Measurements from ENCODE around the gene SCN4A. TPM values are rescaled to one million over a fixed set of nuclear protein-coding genes. Genes with fewer than 3 reads are reported as not detected.
"Not testable (repeated sequence)": the region's sequence is repeated elsewhere in the genome, so short reads cannot be mapped to it uniquely, and the experiment has no call there.

Gene SCN4A
- total RNA-seq, 1 donor from 2014 or later, result 27.1 TPM

- no peak for DNase-seq (ENCODE audit: low spot score)
Measured at GRCh38 chr17:63986821-63987220, 14.1 kb upstream of the SCN4A start.

GRCh38 chr17:63985387-63986140 lies 12.8 kb upstream of the SCN4A start:
- DNase-seq (ENCODE audit: low spot score), result no peak

GRCh38 chr17:63984651-63985386 lies 12.1 kb upstream of the SCN4A start:
- DNase-seq (ENCODE audit: low spot score), result no peak

GRCh38 chr17:63984236-63984635 lies 11.5 kb upstream of the SCN4A start:
- DNase-seq (ENCODE audit: low spot score), result no peak

GRCh38 chr17:63983320-63983719 lies 10.6 kb upstream of the SCN4A start:
- no peak for DNase-seq (ENCODE audit: low spot score)

GRCh38 chr17:63982641-63983040 lies 9.9 kb upstream of the SCN4A start:
- not testable (repeated sequence) for DNase-seq (ENCODE audit: low spot score)

GRCh38 chr17:63978272-63979200 lies 5.8 kb upstream of the SCN4A start:
- DNase-seq (ENCODE audit: low spot score), result no peak

- DNase-seq (ENCODE audit: low spot score), result no peak
Measured at GRCh38 chr17:63976702-63977101, 4.0 kb upstream of the SCN4A start.

GRCh38 chr17:63975541-63976092 lies 2.9 kb upstream of the SCN4A start:
- DNase-seq (ENCODE audit: low spot score), result no peak

- DNase-seq (ENCODE audit: low spot score), result no peak
Measured at GRCh38 chr17:63974594-63975192, 2.0 kb upstream of the SCN4A start.

GRCh38 chr17:63973930-63974593 lies 1.3 kb upstream of the SCN4A start:
- DNase-seq (ENCODE audit: low spot score), result no peak

GRCh38 chr17:63973247-63973646 lies 529 bp upstream of the SCN4A start:
- DNase-seq (ENCODE audit: low spot score), result no peak

GRCh38 chr17:63969278-63969677 lies 3.4 kb downstream of the SCN4A start:
- no peak for DNase-seq (ENCODE audit: low spot score)

GRCh38 chr17:63967953-63968352 lies 4.8 kb downstream of the SCN4A start:
- DNase-seq (ENCODE audit: low spot score), result no peak

GRCh38 chr17:63966646-63967264 lies 6.0 kb downstream of the SCN4A start:
- DNase-seq (ENCODE audit: low spot score), result no peak

GRCh38 chr17:63963123-63963522 lies 9.6 kb downstream of the SCN4A start:
- no peak for DNase-seq (ENCODE audit: low spot score)

GRCh38 chr17:63962298-63962744 lies 10.4 kb downstream of the SCN4A start:
- DNase-seq (ENCODE audit: low spot score), result no peak

- no peak for DNase-seq (ENCODE audit: low spot score)
Measured at GRCh38 chr17:63961355-63962212, 11.1 kb downstream of the SCN4A start.

GRCh38 chr17:63960430-63960829 lies 12.3 kb downstream of the SCN4A start:
- no peak for DNase-seq (ENCODE audit: low spot score)
